ENCODE results near the gene PPDPF.

- no peak for TF ChIP-seq POLR2A (IDR thresholded peaks at IDR 0.05)
- no peak for TF ChIP-seq CTCF (IDR thresholded peaks at IDR 0.05)
Observed at GRCh38 chr20:63495167-63495720, 25.3 kb upstream of the PPDPF start.
